ENCODE measurements around the gene TLE4.
"Not testable (repeated sequence)": the region's sequence is repeated elsewhere in the genome, so short reads cannot be mapped to it uniquely, and the experiment has no call there.

TLE4 gene

GRCh38 chr9:79736051-79736450 is 164.3 kb downstream of the TLE4 start:
- no peak for DNase-seq (ENCODE audit: low read depth in 2 of 2)

GRCh38 chr9:79741381-79741780 is 169.6 kb downstream of the TLE4 start:
- no peak for DNase-seq (ENCODE audit: low read depth in 2 of 2)

GRCh38 chr9:79742110-79742721 is 170.5 kb downstream of the TLE4 start:
- no peak for DNase-seq (ENCODE audit: low read depth in 2 of 2)

- no peak for DNase-seq (ENCODE audit: low read depth in 2 of 2)
Measured at GRCh38 chr9:79744521-79744920, 172.8 kb downstream of the TLE4 start.

GRCh38 chr9:79745752-79746336 is 174.1 kb downstream of the TLE4 start:
- no peak for DNase-seq (ENCODE audit: low read depth in 2 of 2)

- not testable (repeated sequence) for DNase-seq (ENCODE audit: low read depth in 2 of 2)
Measured at GRCh38 chr9:79751895-79752466, 180.2 kb downstream of the TLE4 start.

GRCh38 chr9:79756414-79756813 is 184.6 kb downstream of the TLE4 start:
- DNase-seq (ENCODE audit: low read depth in 2 of 2) = no peak

- DNase-seq (ENCODE audit: low read depth in 2 of 2) = no peak
Measured at GRCh38 chr9:79757074-79757473, 185.3 kb downstream of the TLE4 start.

GRCh38 chr9:79757881-79758669 is 186.3 kb downstream of the TLE4 start:
- no peak for DNase-seq (ENCODE audit: low read depth in 2 of 2)

GRCh38 chr9:79759460-79759859 is 187.7 kb downstream of the TLE4 start:
- DNase-seq (ENCODE audit: low read depth in 2 of 2) = no peak

GRCh38 chr9:79762070-79762469 is 190.3 kb downstream of the TLE4 start:
- no peak for DNase-seq (ENCODE audit: low read depth in 2 of 2)

GRCh38 chr9:79763671-79764285 is 192.0 kb downstream of the TLE4 start:
- peak in 1 of 2 experiments; percentile 5 for DNase-seq (ENCODE audit: low read depth in 2 of 2)

GRCh38 chr9:79764374-79764773 is 192.6 kb downstream of the TLE4 start:
- peak; percentile 78 to 81 for DNase-seq (ENCODE audit: low read depth in 2 of 2)

GRCh38 chr9:79765466-79765865 is 193.7 kb downstream of the TLE4 start:
- no peak for DNase-seq (ENCODE audit: low read depth in 2 of 2)

- no peak for DNase-seq (ENCODE audit: low read depth in 2 of 2)
Measured at GRCh38 chr9:79766091-79766490, 194.3 kb downstream of the TLE4 start.

GRCh38 chr9:79768194-79768593 is 196.4 kb downstream of the TLE4 start:
- no peak for DNase-seq (ENCODE audit: low read depth in 2 of 2)

GRCh38 chr9:79769476-79770275 is 197.9 kb downstream of the TLE4 start:
- DNase-seq (ENCODE audit: low read depth in 2 of 2) = no peak

- DNase-seq (ENCODE audit: low read depth in 2 of 2) = no peak
Measured at GRCh38 chr9:79774356-79774755, 202.6 kb downstream of the TLE4 start.

All from fibroblast of skin of left quadriceps (primary cell).